AG09309 (cell line): Measurements from ENCODE around the gene DRC1.
"Not testable (repeated sequence)": the region's sequence is repeated elsewhere in the genome, so short reads cannot be mapped to it uniquely, and the experiment has no call there.

Source experiments
- DNase-seq: peaks from one replicate; pipeline ENCODE4 v3.0.0-alpha.2; 2010; ENCODE audit warnings: low read depth
- H3K4me3 ChIP-seq: 2 replicates; pipeline ENCODE4 v1.5.1; 2011; ENCODE audit warnings: mild to moderate bottlenecking, low read depth, low read length, moderate library complexity; ENCODE audit not compliant: control insufficient read depth
- CTCF ChIP-seq: IDR thresholded peaks from 2 replicates; pipeline ENCODE4 v1.5.1; 2011; ENCODE audit warnings: mild to moderate bottlenecking, low read depth, low read length, inconsistent platforms; ENCODE audit not compliant: insufficient read depth, control insufficient read depth; ENCODE audit errors: missing control alignments

Gene DRC1

GRCh38 chr2:26465266-26465925 is 63.7 kb downstream of the DRC1 start:
- H3K4me3 ChIP-seq: no peak overlapping the region
- DNase-seq: no peak
- no peak for TF ChIP-seq CTCF

DNA sequence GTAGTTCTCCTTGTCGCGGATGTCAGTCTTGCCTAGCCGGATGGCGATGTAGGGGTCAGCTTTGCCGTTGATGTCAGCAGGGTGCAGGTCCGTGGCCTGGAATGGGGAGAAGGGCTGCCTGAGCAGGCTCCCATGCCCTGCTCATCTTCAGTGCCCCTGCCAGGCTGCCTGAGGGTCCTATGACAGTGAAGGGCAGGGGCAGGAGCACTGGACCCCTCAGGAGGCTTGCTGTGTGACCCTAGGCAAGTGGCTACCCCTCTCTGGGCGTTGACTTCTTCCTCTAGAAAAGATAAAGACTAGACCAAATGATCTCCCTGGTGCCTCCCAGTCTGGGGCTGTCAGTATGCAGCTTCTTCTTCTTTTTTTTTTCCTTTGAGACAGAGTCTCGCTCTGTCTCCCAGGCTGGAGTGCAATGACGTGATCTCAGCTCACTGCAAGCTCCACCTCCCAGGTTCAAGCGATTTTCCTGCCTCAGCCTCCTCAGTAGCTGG is 64.3 kb downstream of the DRC1 start:
- H3K4me3 ChIP-seq: no peak overlapping the region
- no peak for DNase-seq
- no peak for TF ChIP-seq CTCF

DNA sequence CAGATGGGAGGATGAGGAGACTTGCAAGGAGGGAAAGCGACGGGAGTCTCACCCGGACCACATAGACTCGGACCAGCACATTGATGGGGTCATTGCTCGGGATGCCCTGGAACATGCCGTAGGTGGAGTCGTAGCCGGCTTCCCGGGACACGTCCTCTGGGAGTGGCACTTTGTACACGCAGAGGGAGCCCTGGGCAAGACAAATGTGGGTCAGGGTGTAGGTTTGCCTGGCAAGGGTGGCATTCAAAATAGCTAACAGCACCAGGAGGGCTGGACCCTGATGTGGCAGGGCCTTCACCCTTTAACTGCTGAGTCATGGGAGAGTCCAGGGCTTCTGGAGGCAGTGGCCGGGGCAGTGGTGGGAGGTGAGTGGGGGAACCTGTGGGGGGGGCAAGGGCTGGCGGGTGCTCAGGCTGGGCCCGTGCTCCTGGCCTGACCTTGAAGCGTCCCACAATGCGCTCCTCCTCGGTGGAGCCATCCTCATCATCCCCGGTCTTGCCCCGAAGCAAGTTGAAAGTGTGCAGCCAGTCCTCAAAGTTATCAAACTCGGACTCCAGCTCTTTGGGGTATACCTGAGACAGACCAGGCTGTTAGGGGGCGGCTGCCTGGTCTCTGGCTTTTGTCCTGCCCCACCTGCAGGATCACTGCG is 65.1 kb downstream of the DRC1 start:
- DNase-seq: no peak
- H3K4me3 ChIP-seq: no peak overlapping the region
- TF ChIP-seq CTCF: no peak

DNA sequence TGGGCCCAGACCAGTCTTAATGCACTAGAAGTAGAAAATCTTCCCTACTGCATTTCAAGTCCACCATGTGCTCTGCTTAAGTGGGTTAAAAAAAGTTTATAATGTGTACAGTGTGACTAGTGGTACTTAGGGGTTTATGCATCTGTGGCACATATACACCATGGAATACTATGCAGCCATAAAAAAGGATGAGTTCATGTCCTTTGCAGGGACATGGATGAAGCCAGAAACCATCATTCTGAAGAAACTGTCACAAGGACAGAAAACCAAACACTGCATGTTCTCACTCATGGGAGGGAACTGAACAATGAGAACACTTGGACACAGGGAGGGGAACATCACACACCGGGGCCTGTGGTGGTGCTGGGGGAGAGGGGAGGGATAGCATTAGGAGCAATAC is 66.8 kb downstream of the DRC1 start:
- DNase-seq, H3K4me3 ChIP-seq: not testable (repeated sequence)

GRCh38 chr2:26469092-26469710 is 67.5 kb downstream of the DRC1 start:
- TF ChIP-seq CTCF: peak; percentile 67
- no peak overlapping the region for H3K4me3 ChIP-seq
- peak; percentile 4 for DNase-seq

DNA sequence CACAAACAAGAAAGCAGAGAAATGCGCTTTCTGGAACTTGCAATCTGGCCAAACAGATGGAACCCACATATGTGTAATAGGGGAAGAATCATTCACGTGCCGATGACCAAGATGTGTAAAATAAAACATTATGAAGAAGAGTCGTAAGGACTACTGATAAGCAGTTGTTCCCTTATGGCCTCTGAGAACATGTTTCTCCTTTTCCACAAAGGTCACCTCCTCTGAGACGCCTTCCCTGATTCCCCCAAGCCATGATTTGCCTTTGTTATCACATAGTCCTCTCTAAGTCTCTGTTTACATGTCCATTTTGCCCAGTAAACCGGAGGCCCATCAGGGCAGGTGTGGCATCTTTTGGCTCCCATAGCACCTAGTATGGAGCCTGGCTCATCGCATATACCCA is 68.2 kb downstream of the DRC1 start:
- DNase-seq: no peak
- no peak overlapping the region for H3K4me3 ChIP-seq
- TF ChIP-seq CTCF: no peak
